Breast epithelium (tissue), 3 donors: ENCODE measurements around the gene MAGIX.

ENCODE experiments used
- CTCF ChIP-seq, 3 donors: fragments of 450-650 bp; IDR thresholded peaks; one replicate each; pipeline ENCODE4 v1.5.1; 2016 to 2017; ENCODE audit warnings: antibody characterized with exemption in 3 of 3, mild to moderate bottlenecking in 3 of 3, moderate library complexity in 3 of 3
- POLR2A ChIP-seq: fragments of 450-650 bp; IDR thresholded peaks from one replicate; pipeline ENCODE4 v1.6.1; 2016; ENCODE audit warnings: antibody characterized with exemption, mild to moderate bottlenecking, moderate library complexity

DNA sequence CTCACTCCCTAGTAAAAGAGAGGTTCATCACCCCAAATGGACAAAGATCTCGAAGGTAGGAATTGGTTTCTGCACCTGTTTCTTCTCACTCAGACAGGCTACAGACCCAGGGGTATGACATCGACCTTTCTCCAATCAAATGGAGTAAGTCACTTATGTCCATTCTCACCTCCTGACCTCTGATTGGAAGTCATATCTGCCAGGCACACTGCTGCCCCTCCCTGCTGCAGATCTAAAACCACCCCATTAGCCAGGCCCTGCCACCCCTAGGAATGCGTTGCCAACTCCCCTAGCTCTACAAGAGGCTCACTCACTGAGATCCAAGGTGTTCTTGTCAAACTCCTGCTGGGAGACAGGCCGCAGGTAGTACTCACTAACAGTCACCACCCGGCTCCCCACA lies 45.8 kb upstream of the MAGIX start:
- TF ChIP-seq CTCF (IDR thresholded peaks at IDR 0.05) (no peak), POLR2A (no peak)
